HG03175 (cell line): Measurements from ENCODE around the gene ZNF624.

Source experiments
- ATAC-seq: cut with Tn5 transposase; IDR thresholded peaks from one replicate; pipeline ENCODE4 v1.9.1; 2021; ENCODE audit warnings: mild to moderate bottlenecking, moderate library complexity; ENCODE audit not compliant: unreplicated experiment

Gene ZNF624

GRCh38 chr17:16599537-16599936, 54.1 kb downstream of the ZNF624 start:
- ATAC-seq, result no peak

- ATAC-seq, result no peak
Observed at GRCh38 chr17:16593356-16594102, 60.1 kb downstream of the ZNF624 start.

- ATAC-seq, result peak; percentile 78
Observed at GRCh38 chr17:16589097-16589969, 64.3 kb downstream of the ZNF624 start.

- no peak for ATAC-seq
Observed at GRCh38 chr17:16585796-16586195, 67.9 kb downstream of the ZNF624 start.

- peak; percentile 73 for ATAC-seq
Observed at GRCh38 chr17:16584273-16584995, 69.2 kb downstream of the ZNF624 start.

GRCh38 chr17:16583781-16584180, 69.9 kb downstream of the ZNF624 start:
- no peak for ATAC-seq

- no peak for ATAC-seq
Observed at GRCh38 chr17:16573466-16573865, 80.2 kb downstream of the ZNF624 start.
